ENCODE results near the gene ACTN3.
"Not testable (repeated sequence)": the region's sequence is repeated elsewhere in the genome, so short reads cannot be mapped to it uniquely, and the experiment has no call there.

The ACTN3 gene

DNA sequence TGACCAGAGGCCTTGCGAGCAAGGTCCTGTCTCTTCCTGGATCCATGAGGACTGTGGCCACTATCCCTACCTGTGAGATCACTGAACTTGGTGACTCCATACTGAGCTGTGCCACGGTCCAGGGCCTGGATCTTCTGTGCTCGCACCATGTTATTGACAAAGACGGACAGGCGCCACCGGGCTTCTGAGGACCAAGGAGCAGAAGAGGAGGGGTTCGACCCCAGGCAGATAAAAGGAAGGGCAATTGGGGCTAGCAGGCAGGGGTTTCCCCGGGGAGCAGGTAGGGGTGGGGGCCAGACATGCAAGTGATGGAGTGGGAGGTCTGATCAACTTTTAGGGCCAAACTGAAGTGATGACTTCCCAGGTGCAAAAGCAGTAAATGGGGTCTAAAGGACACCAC lies 19.5 kb downstream of the ACTN3 start:
- no peak for DNase-seq (ENCODE audit: low read depth)

DNA sequence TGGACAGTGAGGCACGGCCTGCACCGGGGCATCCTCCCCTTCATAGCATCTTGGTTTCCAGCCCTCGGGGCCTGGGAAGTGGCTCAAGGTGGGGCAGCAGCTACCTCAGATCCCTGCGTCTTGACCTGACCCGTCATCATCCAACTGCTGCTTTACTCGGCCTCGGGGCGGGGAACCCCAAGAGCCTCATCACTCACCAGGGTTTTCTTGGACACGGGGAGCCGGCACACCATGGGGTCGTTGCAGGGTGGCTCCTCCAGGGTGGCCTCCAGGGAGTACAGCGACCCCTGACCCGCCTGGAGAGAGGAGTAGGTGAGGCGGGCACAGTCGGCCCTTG lies 21.1 kb downstream of the ACTN3 start:
- no peak for DNase-seq (ENCODE audit: low read depth)

DNA sequence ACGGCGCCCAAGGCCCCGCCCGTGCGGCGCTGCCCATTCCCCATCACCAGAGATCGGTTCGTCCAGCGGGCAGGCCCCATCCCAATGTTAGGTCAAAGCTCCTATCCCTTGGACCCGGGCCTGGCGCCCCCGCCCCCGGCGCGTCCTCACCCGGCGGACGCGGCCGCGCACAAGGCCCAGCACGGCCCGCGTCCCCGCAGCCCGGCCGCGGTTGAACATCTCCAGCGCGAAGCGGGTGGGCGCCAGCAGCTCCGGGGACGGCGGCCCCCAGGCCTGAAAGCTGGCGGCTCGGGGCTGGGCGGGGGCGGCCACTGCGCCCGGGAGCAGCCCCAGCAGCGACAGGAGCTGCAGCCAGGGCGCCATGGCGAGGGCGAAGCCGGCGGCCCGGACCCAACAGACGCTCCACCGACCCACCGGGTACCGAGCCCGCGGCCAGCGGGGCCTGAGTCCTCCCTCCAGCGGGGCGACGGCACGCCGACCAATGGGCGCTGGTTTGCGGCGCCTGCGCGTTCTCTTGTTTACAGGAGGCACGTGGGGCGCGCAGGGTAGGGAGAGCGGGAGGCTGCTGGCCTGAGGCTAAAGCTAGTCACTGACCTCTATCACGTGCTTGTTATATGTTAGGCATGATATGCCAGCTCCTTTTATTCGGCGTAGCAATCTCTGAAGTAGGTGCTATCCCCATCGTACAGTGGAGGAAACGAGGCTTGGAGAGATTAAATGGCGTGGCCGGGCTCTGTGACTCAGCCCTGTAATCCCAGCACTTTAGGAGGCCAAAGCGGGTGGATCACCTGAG lies 21.6 kb downstream of the ACTN3 start, which contains the start of gene CTSF:
Gene CTSF, minus strand, starts transcription at position 483 of the 793 bp plus-strand sequence. Its CDS starts 120 bp downstream, at position 363.
- peak; percentile 53 for DNase-seq (ENCODE audit: low read depth)

DNA sequence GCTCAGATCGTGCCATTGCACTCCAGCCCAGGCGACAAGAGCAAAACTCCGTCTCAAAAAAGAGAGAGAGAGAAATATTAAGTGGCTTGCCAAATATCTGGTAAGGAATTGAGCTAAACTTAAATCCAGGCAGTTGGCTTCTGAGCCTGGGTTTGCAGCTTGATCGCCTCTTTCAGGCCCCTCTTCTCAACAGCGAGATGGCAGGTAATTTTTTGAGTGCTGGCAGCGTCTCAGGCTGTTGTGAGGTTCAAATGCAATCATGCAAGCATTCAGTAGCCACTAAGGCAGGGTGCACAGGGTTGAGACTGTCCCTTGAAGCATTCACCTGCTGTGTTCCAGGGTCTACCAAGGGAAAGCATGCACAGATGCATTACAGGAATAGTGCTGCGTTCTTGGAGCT lies 22.4 kb downstream of the ACTN3 start:
- DNase-seq (ENCODE audit: low read depth): no peak

DNA sequence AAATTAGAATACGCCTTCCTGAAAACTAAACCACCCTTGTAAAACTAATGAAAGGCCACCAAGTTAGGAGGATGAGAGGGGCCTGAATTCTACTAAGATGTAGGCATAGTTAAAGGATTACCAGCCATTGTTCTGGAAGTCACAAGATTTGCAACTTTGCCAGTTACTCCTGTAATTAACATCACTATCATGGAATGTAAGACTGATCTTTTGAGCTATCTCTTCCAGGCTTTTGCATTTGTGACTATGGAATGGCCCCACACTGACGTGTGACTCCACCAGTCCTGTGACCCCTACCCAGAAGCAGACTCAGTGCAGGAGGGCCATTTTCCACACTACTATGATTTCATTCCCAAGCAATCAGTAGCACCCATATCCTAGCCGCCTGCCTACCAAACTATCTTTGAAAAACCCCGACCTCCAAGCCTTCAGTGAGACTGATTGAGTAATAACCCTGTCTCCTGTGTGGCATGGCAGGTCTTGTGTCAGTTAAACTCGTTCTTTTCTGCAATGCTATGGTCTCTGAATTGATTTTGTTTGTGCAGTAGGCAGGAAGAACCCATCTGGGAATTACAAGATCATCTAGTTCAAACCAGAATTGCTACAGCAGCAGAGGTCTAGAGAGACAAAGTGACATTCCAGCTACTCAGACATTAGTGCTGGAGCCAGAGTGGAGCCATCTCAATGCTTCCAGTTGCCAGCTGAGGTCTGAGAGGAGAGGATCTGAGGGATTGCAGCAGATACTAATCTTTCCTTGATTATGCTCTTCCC lies 23.6 kb downstream of the ACTN3 start:
- DNase-seq (ENCODE audit: low read depth): no peak

DNA sequence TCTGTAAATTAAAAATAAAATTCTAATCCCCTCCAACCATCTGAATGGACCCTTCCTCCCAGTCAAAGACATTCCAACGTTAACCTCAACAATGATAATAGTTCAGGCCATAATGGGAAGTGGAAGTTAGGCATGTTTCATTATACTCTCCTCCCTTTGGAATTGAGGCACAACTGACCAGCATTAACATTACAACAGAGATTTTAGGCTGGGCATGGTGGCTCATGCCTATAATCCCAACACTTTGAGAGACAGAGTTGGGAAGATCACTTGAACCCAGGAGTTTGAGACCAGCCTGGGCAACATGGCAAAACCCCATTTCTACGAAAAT lies 24.1 kb downstream of the ACTN3 start:
- no peak for DNase-seq (ENCODE audit: low read depth)

DNA sequence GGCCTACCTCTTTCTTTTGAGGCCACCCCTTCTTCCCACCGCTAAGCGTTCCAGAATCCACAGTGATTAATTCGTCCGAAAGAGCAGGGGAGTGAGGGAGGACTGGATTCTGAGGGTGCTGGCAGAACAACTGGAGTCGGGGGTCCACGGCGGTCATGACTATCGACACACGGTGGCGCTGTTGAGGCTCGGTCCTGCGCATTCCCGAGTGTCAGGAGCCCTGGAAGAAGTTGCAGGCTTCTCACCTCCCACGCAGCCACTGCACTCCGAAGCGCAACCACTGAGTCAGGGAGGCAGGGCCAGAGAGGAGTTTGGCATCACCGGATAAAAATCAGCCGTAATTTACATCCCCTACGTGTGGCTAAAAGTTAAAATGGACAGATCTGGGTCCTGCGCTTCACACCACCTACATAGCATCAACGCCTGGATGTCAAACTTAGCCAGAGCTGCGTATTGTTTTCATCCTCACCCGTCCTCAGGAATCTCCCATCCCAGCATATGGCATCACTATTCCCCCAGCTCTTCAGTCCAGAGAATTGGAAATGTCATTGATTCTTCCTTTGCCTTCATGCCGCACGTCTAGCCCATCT lies 32.4 kb downstream of the ACTN3 start:
- peak; percentile 54 for DNase-seq (ENCODE audit: low read depth)

DNA sequence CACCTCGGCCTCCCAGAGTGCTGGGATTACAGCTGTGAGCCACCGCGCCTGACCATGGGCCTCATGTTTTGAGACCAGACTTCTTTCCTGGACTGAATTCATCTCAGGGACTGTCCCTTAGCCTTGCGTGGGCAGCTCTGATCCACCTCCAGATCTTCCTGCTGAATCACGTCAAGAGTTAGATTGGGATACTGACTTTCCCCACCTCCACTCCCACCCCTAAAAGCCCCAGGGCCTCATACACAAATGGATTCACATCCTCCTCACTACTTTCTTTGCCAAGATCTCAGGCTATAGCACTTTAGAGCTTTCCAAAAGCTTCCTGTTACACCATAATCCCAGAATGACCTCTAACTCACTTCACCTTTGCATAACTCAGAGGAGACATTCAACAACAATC lies 34.1 kb downstream of the ACTN3 start:
- no peak for DNase-seq (ENCODE audit: low read depth)

DNA sequence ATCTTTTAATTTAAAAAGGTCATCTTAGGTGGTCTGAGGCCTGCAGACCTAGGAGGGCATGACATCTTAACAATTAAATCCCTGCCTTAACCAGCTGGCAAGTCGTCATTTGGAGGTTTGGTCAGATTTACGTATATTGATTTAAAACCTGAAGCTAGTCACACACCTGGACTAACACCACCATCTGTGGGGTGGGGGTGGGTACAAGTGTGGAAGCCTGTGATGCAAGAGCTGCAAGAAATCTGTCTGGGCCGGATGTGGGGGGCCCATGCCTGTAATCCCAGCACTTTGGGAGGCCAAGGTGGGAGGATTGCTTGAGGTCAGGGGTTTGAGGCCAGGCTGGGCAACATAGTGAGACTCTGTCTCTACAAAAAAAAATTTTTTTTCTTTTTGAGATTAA lies 34.6 kb downstream of the ACTN3 start:
- DNase-seq (ENCODE audit: low read depth): no peak

DNA sequence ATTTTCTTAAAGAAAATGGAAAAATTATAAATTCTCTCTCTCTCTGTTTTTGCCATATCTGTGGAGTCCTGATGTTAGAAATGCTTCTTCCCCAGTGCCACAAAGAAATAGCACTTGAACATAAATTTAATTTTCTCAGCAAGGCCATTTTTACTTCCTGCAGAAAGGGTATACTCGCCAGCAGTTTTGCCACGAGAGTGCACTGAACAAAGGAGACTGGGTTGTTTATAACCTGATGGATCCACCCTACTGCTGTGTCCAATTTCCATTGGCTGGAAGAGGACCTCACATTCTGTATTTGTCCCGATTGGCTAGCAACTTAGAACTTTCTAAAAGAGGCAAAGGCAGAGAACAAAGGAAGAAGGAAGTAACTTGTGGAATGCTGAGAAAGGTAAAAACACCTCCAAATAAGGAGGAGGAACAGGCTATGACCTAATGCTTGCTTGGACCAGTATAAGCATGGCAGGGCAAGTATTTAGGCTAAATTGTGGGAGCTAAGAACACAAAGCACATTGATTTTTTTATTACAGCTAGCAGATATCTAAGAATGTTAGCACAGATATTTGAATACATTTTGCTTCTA lies 36.0 kb downstream of the ACTN3 start:
- DNase-seq (ENCODE audit: low read depth): not testable (repeated sequence)

DNA sequence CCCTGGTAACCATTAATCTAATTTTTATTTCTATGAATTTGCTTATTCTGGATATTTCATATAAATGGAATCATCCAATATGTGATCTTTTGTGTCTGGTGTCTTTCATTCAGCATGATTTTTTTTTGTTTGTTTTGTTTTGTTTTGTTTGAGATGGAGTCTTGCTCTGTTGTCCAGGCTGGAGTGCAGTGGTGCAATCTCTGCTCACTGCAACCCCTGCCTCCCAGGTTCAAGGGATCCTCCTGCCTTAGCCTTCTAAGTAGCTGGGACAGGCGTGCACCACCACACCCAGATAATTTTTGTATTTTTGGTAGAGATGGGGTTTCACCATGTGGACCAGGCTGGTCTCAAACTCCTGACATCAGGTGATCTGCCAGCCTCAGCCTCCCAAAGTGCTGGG lies 38.7 kb downstream of the ACTN3 start:
- DNase-seq (ENCODE audit: low read depth): not testable (repeated sequence)

DNA sequence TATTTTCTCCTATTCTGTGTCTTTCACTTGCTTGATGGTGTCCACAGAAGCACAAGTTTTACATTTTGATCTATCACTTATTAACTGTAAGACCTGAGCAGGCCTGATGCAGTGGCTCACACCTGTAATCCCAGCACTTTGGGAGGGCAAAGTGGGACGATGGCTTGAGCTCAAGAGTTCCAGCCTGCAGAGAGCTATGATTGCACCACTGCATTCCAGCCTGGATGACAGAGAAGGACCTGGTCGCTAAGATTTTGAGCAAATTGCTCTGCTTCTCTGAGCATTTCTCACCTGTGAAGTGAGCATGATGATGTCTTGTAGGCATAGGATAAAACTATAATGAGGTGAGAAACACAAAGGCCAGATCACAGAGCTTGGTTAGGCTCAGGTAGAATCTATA lies 39.4 kb downstream of the ACTN3 start:
- no peak for DNase-seq (ENCODE audit: low read depth)

DNA sequence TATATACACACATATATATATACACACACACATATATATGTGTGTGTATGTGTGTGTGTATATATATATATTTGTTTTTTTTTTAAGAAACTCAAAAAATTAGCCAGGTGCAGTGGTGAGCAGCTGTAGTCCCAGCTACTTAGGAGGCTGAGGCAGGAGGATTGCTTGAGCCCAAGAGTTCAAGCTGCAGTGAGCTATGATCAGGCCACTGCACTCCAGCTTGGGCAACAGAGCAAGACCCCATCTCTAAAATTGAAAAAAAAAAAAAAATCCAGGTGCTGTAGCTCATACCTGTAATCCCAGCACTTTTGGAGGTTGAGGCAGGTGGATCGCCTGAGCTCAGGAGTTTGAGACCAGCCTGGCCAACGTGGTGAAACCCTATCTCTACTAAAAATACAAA lies 42.6 kb downstream of the ACTN3 start:
- not testable (repeated sequence) for DNase-seq (ENCODE audit: low read depth)

DNA sequence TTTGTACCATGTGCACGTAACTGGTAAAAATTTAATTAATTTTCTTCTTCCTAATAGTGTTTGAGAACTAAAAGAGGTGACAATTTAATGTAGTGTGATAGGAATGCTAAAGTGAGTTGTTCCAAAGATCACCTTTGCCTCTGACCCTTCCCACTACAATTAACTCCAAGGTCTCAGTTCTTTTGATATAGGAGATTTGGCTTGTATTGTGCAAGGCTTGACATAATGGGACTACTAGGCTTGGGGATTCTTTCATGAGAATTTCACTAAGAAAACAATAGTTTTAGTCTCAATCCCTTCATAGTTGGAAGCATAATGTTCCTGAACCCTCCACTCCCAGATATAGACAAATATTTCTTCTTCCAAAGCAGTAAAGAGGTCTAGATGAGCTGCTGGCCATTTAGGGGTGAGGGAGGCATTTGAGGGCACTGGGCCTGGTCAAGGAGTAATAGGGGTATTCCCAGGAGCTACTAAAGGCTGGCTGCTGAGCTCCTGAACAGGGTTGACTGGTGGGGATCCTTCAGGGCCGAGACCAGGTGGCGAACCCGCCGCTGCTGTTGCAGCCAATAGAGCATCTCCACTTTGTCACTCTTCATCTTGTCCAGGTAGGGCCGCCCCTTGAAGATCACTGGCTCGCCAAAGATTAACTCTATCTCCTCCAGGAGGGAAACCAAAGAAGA lies 43.4 kb downstream of the ACTN3 start:
- DNase-seq (ENCODE audit: low read depth): no peak

DNA sequence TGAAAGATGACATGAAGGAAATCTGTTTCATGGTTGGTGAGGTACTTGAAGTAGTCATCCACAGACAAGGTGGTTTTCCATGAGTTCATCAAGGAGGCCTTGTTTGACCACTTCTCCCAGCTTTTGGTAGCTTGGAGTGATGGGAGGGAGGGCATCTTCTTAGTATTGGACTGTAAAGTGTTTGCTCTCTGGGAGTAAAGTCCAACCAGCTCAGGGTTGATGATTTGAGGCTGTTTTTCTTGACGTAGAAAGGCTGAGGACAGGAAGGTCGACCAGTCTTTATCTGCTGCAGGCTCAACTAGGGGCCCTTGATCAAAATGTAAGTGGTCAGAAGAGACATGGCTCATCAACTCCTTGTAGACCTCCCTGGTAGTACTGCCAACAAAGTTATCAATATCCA lies 44.5 kb downstream of the ACTN3 start:
- no peak for DNase-seq (ENCODE audit: low read depth)

DNA sequence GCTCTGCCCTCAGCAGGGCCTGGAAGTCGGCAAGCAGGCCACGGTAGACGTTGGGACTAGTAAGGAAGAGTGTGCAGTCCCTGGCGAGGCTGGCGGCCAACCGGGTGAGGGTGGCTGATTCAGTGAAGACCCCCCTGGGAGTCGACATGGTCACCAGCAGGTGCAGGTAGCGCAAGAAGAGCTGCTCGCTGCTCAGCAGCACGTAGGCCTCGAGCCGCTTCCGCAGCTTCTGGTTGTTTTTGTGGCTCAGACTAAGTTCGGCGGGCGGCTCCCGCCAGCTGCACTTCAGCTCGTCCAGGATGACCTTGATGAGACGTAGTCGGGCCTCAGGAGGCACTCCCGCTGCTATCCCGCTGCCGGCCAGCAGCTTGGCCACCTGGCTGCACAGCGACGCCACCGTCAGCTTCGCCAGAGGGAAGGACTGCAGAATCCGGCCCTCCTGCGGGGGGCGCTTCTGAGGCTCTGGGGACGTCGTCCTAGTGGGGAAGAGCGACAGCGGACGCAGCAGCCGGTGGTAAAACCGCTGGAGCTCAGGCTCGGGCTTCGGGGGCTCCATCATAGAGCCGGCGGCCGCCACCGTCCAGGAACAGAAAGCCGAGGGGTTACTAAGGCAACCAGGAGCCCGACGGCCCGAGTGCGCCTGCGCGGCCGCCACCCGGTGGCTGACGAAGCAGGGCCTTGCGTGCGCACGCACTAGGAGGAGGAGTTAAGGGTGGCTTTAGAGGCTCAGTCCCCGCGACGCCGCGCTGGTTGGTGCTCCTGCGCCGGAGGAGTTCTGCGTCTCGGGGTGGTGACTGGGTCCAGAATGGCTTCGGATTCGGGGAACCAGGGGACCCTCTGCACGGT lies 46.0 kb downstream of the ACTN3 start, which contains the start of the genes CCDC87 and CCS:
Gene CCDC87, minus strand, starts transcription at position 607 of the 846 bp plus-strand sequence. Its CDS starts 48 bp downstream, at position 559.
Gene CCS, plus strand, starts transcription at position 729 of the 846 bp plus-strand sequence. Its CDS starts 77 bp downstream, at position 806.
- peak; percentile 98 for DNase-seq (ENCODE audit: low read depth)

DNA sequence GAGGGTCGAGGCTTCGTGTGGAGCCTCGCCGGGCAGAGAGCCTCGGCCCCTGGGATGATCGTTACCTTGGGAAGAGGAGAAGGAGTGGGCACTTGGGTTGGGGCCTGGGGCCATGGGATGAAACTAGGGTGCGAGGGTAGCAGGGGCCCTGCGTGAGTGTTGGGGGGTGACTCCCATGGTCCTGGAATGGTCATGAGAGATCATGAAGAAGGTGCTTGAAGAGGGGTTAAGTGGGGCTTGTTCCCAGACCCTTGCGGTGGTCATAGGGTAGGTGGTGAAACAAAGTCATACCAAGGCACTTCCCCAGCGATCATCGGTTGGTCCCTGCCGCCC lies 46.6 kb downstream of the ACTN3 start:
- DNase-seq (ENCODE audit: low read depth): no peak

DNA sequence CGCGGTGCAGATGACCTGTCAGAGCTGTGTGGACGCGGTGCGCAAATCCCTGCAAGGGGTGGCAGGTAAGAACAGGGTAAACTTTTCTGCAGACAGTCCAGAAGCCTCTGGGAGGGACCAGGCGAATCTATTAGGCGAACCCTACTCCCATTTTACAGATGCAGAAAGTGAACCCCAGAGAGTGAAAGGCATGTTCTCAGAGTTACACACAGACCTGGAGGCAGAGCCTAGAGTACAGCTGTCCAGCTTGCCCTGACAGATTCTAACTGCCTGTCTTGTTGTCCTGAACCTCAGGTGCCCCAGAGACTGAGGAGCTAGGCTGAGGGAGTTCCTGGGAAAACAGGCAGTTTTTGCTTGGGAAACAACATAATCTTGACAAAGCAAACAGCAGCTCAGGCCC lies 46.9 kb downstream of the ACTN3 start:
- DNase-seq (ENCODE audit: low read depth): no peak

DNA sequence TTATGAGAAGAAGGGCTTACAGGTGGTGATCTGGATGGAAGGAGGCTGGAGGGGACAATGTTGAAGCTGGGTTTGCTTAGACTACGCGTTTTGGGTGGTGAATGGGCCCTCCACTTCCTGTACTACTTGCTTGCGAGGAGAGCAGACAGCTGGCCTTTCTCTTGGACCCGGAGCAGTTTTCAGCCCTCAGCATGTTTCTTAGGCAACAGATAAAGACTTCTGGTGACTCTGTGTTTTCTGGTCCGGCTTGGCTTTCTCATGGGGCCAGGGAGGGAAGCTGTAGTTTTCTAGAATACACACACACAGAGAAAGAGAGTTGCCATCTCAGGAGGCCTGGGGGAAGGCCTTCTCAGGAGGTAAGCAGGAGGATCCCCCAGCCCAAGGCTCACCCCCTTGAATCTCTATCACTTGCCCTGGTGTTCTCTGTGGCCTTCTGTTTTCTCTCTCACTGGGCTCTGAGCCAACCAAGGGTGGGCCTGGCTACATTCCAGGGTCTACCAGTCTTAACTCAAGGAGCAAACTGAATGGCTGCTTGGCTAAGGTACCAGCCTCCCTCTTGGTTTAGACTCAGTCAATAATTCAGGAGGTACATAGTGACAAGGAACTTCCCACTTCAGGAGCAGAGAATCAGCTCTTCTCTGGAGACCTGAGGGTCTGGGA lies 48.7 kb downstream of the ACTN3 start:
- no peak for DNase-seq (ENCODE audit: low read depth)

DNA sequence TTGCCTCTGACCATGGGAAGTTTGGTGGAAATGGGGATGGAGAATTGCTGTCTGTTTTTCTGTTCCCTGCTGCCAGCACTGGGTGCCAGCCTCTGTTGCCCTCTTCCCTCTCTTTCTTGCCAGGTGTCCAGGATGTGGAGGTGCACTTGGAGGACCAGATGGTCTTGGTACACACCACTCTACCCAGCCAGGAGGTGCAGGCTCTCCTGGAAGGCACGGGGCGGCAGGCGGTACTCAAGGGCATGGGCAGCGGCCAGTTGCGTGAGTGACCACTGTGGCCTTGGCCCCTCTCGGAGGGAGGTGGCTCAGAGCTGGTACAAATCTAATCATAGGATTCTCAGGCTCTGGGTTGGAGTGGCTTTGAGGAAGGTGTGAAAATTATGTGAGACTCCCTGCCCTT lies 52.3 kb downstream of the ACTN3 start:
- no peak for DNase-seq (ENCODE audit: low read depth)

DNA sequence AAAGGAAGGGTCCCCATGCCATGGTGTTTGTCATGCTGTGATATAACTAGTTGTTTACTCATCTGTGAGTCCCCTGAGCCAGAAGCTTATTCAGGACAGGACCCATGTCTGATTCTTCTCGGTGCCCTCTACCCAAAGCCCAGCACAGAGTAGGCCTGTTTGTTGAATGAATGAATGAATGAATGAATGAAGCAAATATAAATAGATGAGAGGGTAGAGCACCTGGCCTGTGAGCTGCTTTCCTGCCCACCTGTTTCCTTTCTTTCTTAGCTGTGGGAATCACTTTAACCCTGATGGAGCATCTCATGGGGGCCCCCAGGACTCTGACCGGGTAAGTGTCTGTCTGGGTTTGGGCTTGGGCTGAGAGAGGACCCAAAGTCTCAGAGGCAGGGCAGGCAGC lies 53.5 kb downstream of the ACTN3 start:
- DNase-seq (ENCODE audit: low read depth): no peak

All from stimulated activated CD8-positive, alpha-beta memory T cell treated with anti-CD3 and anti-CD28 coated beads, Interleukin-12 subunit alpha, Interleukin-12 subunit beta, amount 100 ng/mL, for 4 hours (primary cell).